K562 (cell line): ENCODE data around the gene SCAPER. TPM values are rescaled to one million over a fixed set of nuclear protein-coding genes. Genes with fewer than 3 reads are reported as not detected.

ENCODE experiments used
- ATAC-seq: fragments of 200-7000 bp; cut with Tn5 transposase; 3 replicates; pipeline ENCODE4 v1.9.1; 2020; ENCODE audit warnings: moderate library complexity
- Bru-seq: library from RNA; stranded (reverse); fragments of 400-500 nt; gene quantifications from one replicate; lab custom pipeline; 2021; lab: Mats Ljungman, UMichigan
- BruChase-seq, 2 experiments: library from RNA; stranded (reverse); fragments of 400-500 nt; gene quantifications; one replicate each; lab custom pipeline; 2021; lab: Mats Ljungman, UMichigan
- BruUV-seq: library from RNA; stranded (reverse); fragments of 400-500 nt; replicated peaks from 2 replicates; lab custom pipeline; 2021; lab: Mats Ljungman, UMichigan
- CTCF ChIA-PET: fragments of 300-600 bp; formaldehyde crosslinking; extraction: SDS; loops from one replicate; lab custom pipeline; 2021; ENCODE audit warnings: low intra/inter-chr PET ratio; lab: Yijun Ruan, JAX
- POLR2A ChIA-PET: fragments of 300-600, 350-650 bp; sonication (Branson Sonifier 250); formaldehyde crosslinking; extraction: SDS; loops from one replicate; lab custom pipeline; 2021; ENCODE audit warnings: antibody characterized with exemption, inconsistent platforms; lab: Yijun Ruan, JAX
- DNase-seq, 4 experiments: peaks; one replicate each; pipeline versions ENCODE4 v3.0.0 to v3.0.0-alpha.2; 2011 to 2018; ENCODE audit warnings: low spot score in 3 of 4, mixed read lengths in 3 of 4; ENCODE audit errors: extremely low read depth in 1 of 4
- FAIRE-seq: peaks from 2 replicates; lab custom pipeline; 2011; peaks lifted over from hg19 to GRCh38; lab: Jason Lieb, UNC
- H2AFZ ChIP-seq: 2 replicates; pipeline ENCODE4 v1.6.0; 2011; ENCODE audit warnings: low read depth, low read length, control low read depth, inconsistent platforms
- H3K27ac ChIP-seq: fragments of 200-600 bp; 3 replicates; pipeline ENCODE4 v1.8.0; 2011; ENCODE audit warnings: low read depth, mild to moderate bottlenecking, control low read depth, inconsistent platforms, low read length, moderate library complexity, mixed read lengths; ENCODE audit errors: extremely low read depth
- H3K27me3 ChIP-seq, 2 experiments: fragments of 300-600 bp in 1 of 2; 2 replicates in 1 of 2; 3 replicates in 1 of 2; pipeline versions ENCODE4 v1.6.0 to v1.8.0; 2011; ENCODE audit warnings: inconsistent platforms in 2 of 2, low read length in 2 of 2, mild to moderate bottlenecking in 1 of 2, mixed read lengths in 1 of 2, moderate library complexity in 1 of 2; ENCODE audit not compliant: control insufficient read depth in 2 of 2, insufficient read depth in 2 of 2
- H3K36me3 ChIP-seq: fragments of 300-600 bp; 3 replicates; pipeline ENCODE4 v1.8.0; 2011; ENCODE audit warnings: mild to moderate bottlenecking, low read length, inconsistent platforms; ENCODE audit not compliant: control insufficient read depth, insufficient read depth
- H3K4me1 ChIP-seq, 2 experiments: fragments of 200-600 bp in 1 of 2; replicated peaks in 1 of 2; 2 replicates in 1 of 2; 3 replicates in 1 of 2; pipeline versions ENCODE4 v1.5.1 to v1.8.0; 2011; ENCODE audit warnings: inconsistent platforms in 2 of 2, low read length in 2 of 2, mild to moderate bottlenecking in 1 of 2, mixed read lengths in 1 of 2, moderate library complexity in 1 of 2; ENCODE audit not compliant: control insufficient read depth in 2 of 2, insufficient read depth in 2 of 2
- H3K4me2 ChIP-seq: 2 replicates; pipeline ENCODE4 v1.6.1; 2011; ENCODE audit warnings: low read length, control low read depth, inconsistent platforms, mixed read lengths; ENCODE audit not compliant: insufficient read depth
- H3K4me3 ChIP-seq: fragments of 200-600 bp; sonication (generic), shearing (Covaris generic); 2 replicates; pipeline ENCODE4 v1.5.1; 2016; ENCODE audit warnings: control low read depth, inconsistent platforms
- H3K79me2 ChIP-seq: fragments of 200-600 bp; 3 replicates; pipeline ENCODE4 v1.8.0; 2011; ENCODE audit warnings: low read length, inconsistent platforms; ENCODE audit not compliant: control insufficient read depth, insufficient read depth
- H3K9ac ChIP-seq, 2 experiments: 2 replicates each; pipeline versions ENCODE4 v1.6.0 to v1.6.1; 2011; ENCODE audit warnings: low read depth in 2 of 2, low read length in 2 of 2, control low read depth in 1 of 2, inconsistent platforms in 1 of 2, mild to moderate bottlenecking in 1 of 2, mixed read lengths in 1 of 2; ENCODE audit not compliant: insufficient read depth in 1 of 2
- H3K9me1 ChIP-seq: one replicate; pipeline ENCODE4 v1.6.0; 2011; ENCODE audit warnings: inconsistent platforms, mild to moderate bottlenecking, low read length, moderate library complexity; ENCODE audit not compliant: control insufficient read depth, insufficient read depth
- H3K9me3 ChIP-seq: replicated peaks from 2 replicates; pipeline ENCODE4 v1.5.1; 2011; ENCODE audit warnings: low read depth, low read length, inconsistent platforms; ENCODE audit not compliant: control insufficient read depth, insufficient read depth
- H4K20me1 ChIP-seq: replicated peaks from 2 replicates; pipeline ENCODE4 v1.6.1; 2011; ENCODE audit warnings: low read length, inconsistent platforms, mixed read lengths; ENCODE audit not compliant: control insufficient read depth, insufficient read depth
- NUFIP1 ChIP-seq: fragments of 450-650 bp; IDR thresholded peaks from 2 replicates; pipeline ENCODE4 v1.6.1; 2018; ENCODE audit not compliant: partially characterized antibody
- PHF20 ChIP-seq: fragments of 450-650 bp; IDR thresholded peaks from 2 replicates; pipeline ENCODE4 v1.6.1; 2018; ENCODE audit not compliant: partially characterized antibody
- SIN3B ChIP-seq: fragments of 450-650 bp; IDR thresholded peaks from 2 replicates; pipeline ENCODE4 v1.6.1; 2017; ENCODE audit warnings: low read depth, mild to moderate bottlenecking, moderate library complexity
- WGBS: fragments of 100-300 bp; shearing (Covaris generic); methylation state at CpG from one replicate; pipeline ENCODE4 v1.1.6; 2016; ENCODE audit warnings: low coverage, mixed read lengths; ENCODE audit not compliant: insufficient coverage; ENCODE audit errors: missing lambda C conversion rate; 5-methylcytosine and 5-hydroxymethylcytosine counted together
- in situ Hi-C: fragments of 300-500 bp; cut with MboI; formaldehyde crosslinking; loops from 4 replicates; pipeline ENCODE4 v1.15.0; 2018; ENCODE audit warnings: inconsistent platforms, mixed read lengths
- intact Hi-C: fragments of 100-400 bp; cut with micrococcal nuclease; formaldehyde crosslinking; loops from 2 replicates; pipeline ENCODE4 v1.14.2; 2022
- long read RNA-seq, 3 experiments: library from polyadenylated mRNA in 2 of 3; library from RNA in 1 of 3; unstranded in 2 of 3; stranded (forward) in 1 of 3; transcript quantifications; one replicate each; pipeline ENCODE4 v2.0.0, GENCODE V29; 2019 to 2022
- polyA minus RNA-seq, 3 experiments: library from RNA; depleted of rRNA, polyadenylated mRNA; stranded (reverse); fragments of >200 nt; gene quantifications; 2 replicates each; pipeline ENCODE4 v1.2.3, GENCODE V29; 2011
- polyA plus RNA-seq, 8 experiments: library from polyadenylated mRNA; depleted of rRNA in 4 of 8; stranded (reverse) in 5 of 8; unstranded in 3 of 8; fragments of >200 nt; fragmentation: Nextera tagmentation in 2 of 8; fragmentation: Illumina TruSeq in 1 of 8; extraction: Ambion mirVana in 2 of 8; extraction: Trizol in 1 of 8; gene quantifications; 2 replicates each; pipeline versions ENCODE4 v1.2.1 to v1.2.3, GENCODE V29; 2011 to 2014; ENCODE audit warnings: inconsistent platforms in 1 of 8, missing spikeins in 1 of 8
- total RNA-seq, 7 experiments: library from RNA; depleted of rRNA in 6 of 7; stranded (reverse); fragments of >200 nt in 6 of 7; fragmentation: Illumina TruSeq in 2 of 7; extraction: Trizol in 2 of 7; gene quantifications; 2 replicates each; pipeline versions ENCODE4 v1.2.1 to v1.2.3, GENCODE V29; 2011 to 2021; ENCODE audit warnings: low replicate concordance in 1 of 7
- TF ChIP-seq, protein P1 (sequence below), 2 experiments: fragments of 200-800 bp in 1 of 2; sonication (Bioruptor generic) in 1 of 2; sonication (generic) in 1 of 2; formaldehyde crosslinking in 1 of 2; IDR thresholded peaks in 1 of 2; conservative IDR thresholded peaks in 1 of 2; 2 replicates each; pipeline versions ENCODE4 v1.5.0 to v1.6.1; 2016 to 2020; ENCODE audit warnings: missing compliant biosample characterization in 1 of 2, missing genetic modification characterization in 1 of 2, missing genetic modification reagents in 1 of 2
- TF ChIP-seq, protein P2 (sequence below), 3 experiments: IDR thresholded peaks in 2 of 3; conservative IDR thresholded peaks in 1 of 3; 2 replicates each; pipeline ENCODE4 v1.5.1; 2011 to 2012; ENCODE audit warnings: low read length in 3 of 3, mild to moderate bottlenecking in 3 of 3, control low read depth in 2 of 3, improper control_type of control experiment in 1 of 3, inconsistent platforms in 1 of 3, low read depth in 1 of 3, mixed read lengths in 1 of 3, moderate library complexity in 1 of 3; ENCODE audit not compliant: insufficient read depth in 2 of 3

SCAPER gene, protein sequence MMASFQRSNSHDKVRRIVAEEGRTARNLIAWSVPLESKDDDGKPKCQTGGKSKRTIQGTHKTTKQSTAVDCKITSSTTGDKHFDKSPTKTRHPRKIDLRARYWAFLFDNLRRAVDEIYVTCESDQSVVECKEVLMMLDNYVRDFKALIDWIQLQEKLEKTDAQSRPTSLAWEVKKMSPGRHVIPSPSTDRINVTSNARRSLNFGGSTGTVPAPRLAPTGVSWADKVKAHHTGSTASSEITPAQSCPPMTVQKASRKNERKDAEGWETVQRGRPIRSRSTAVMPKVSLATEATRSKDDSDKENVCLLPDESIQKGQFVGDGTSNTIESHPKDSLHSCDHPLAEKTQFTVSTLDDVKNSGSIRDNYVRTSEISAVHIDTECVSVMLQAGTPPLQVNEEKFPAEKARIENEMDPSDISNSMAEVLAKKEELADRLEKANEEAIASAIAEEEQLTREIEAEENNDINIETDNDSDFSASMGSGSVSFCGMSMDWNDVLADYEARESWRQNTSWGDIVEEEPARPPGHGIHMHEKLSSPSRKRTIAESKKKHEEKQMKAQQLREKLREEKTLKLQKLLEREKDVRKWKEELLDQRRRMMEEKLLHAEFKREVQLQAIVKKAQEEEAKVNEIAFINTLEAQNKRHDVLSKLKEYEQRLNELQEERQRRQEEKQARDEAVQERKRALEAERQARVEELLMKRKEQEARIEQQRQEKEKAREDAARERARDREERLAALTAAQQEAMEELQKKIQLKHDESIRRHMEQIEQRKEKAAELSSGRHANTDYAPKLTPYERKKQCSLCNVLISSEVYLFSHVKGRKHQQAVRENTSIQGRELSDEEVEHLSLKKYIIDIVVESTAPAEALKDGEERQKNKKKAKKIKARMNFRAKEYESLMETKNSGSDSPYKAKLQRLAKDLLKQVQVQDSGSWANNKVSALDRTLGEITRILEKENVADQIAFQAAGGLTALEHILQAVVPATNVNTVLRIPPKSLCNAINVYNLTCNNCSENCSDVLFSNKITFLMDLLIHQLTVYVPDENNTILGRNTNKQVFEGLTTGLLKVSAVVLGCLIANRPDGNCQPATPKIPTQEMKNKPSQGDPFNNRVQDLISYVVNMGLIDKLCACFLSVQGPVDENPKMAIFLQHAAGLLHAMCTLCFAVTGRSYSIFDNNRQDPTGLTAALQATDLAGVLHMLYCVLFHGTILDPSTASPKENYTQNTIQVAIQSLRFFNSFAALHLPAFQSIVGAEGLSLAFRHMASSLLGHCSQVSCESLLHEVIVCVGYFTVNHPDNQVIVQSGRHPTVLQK (N-terminal part only)
- total RNA-seq (2011; cell fraction: chromatin; rRNA removed; ENCODE audit: low replicate concordance): 6.0 and 20.4 TPM in 2 replicates
- total RNA-seq (2011; cell fraction: nucleolus; rRNA removed): 1.8 and 4.1 TPM in 2 replicates
- 4.1 and 4.6 TPM in 2 replicates for total RNA-seq (2011; cell fraction: nucleoplasm; rRNA removed)
- 2.8 and 2.9 TPM in 2 replicates for total RNA-seq (2014; rRNA removed)
- total RNA-seq (2014; rRNA removed; fragmentation: Illumina TruSeq; extraction: Trizol): 5.7 and 7.9 TPM in 2 replicates
- 4.1 and 5.1 TPM in 2 replicates for total RNA-seq (2015; rRNA removed; fragmentation: Illumina TruSeq; extraction: Trizol)
- total RNA-seq (2021): 5.0 and 7.3 TPM in 2 replicates
- 1.3 and 1.4 TPM in 2 replicates for polyA plus RNA-seq (2011; rRNA removed)
- 0.49 and 0.83 TPM in 2 replicates for polyA plus RNA-seq (2011; cell fraction: cytosol; rRNA removed)
- 1.5 and 1.7 TPM in 2 replicates for polyA plus RNA-seq (2011; cell fraction: nucleus; rRNA removed)
- polyA plus RNA-seq (2012): 2.3 and 2.9 TPM in 2 replicates
- 3.0 and 5.6 TPM in 2 replicates for polyA plus RNA-seq (2014; fragmentation: Illumina TruSeq; extraction: Trizol)
- polyA plus RNA-seq (2014; fragmentation: Nextera tagmentation; extraction: Ambion mirVana): 1 to 10 TPM; 3.0 to 3.2 TPM
- polyA plus RNA-seq (2014; rRNA removed): 1.4 and 5.9 TPM in 2 replicates
- 2.9 and 6.4 TPM in 2 replicates for polyA minus RNA-seq (2011; rRNA and poly(A)+ RNA removed)
- polyA minus RNA-seq (2011; cell fraction: cytosol; rRNA and poly(A)+ RNA removed): 1.8 and 3.0 TPM in 2 replicates
- polyA minus RNA-seq (2011; cell fraction: nucleus; rRNA and poly(A)+ RNA removed): 4.8 and 13.6 TPM in 2 replicates
- percentile 48 among the genes with signal in this experiment for Bru-seq, nascent RNA
- percentile 49 among the genes with signal in this experiment for BruChase-seq, experiment 1, labeled RNA remaining after a 2-hour chase
- BruChase-seq, experiment 2, labeled RNA remaining after a 6-hour chase: percentile 47 among the genes with signal in this experiment
- long read RNA-seq, experiment 1, partial matches to known transcripts: 5 of 9 reads
- long read RNA-seq, experiment 1, other reads (novel, unspliced or antisense): 4 of 9 reads
- long read RNA-seq, experiment 2, partial matches to known transcripts: 0 of 2 reads
- long read RNA-seq, experiment 2, other reads (novel, unspliced or antisense): 2 of 2 reads
- long read RNA-seq, experiment 3, partial matches to known transcripts: 3 of 8 reads
- long read RNA-seq, experiment 3, other reads (novel, unspliced or antisense): 5 of 8 reads

DNA sequence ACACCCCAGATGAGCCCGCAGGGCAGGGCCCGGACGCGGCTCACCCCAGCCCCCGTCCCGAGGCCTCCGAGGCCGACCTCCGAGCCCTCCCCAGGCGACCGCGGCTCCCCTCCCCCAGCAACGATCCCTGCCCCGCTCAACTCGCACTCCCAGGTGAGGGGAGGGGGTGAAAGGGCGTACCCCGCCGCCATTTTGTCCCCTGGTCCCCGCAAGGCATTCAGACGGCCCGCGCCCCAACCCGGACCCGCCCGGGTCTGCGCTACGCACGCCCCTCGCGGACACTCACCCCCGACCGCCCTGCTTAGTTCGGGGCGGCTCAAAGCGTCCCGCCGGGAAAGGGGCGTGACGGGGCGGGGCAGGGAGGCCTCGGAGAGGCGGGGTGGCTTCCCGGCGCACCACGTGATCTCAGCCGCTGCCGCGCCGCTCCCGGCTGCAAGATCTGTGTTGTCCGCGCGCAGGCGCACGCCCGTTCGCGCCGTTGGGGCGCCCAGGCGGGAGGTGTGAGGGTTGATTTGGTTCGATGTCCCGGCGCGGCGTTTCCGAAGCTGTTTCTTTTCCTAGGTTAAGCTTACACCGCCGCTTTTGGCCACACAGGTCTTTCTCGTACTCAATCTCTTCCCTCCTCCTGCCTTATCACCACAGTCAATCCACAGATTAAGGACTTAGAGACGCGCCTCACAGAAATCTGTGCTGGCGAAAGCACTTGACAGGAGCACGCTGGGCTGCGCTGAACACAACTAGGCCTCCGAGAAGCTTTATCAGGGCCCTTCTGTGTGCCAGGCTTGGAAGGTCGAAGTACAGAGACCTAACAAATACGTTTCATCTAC lies at the start of gene SCAPER:
SCAPER (minus strand) TSS at position 328 of the 827 bp plus-strand sequence. CDS start 21,523 bp downstream, outside the sequence.
- peak; percentile 6 for FAIRE-seq
- in situ Hi-C loops: no loop called here
- H3K9me1 ChIP-seq: no peaks in the 10 kb centered on the region
- TF ChIP-seq PHF20 (no peak), SIN3B (0 out of 2 replicates have a peak, but pooled peaks have one; percentile 11), NUFIP1 (no peak)
- TF ChIP-seq, protein P1, sequence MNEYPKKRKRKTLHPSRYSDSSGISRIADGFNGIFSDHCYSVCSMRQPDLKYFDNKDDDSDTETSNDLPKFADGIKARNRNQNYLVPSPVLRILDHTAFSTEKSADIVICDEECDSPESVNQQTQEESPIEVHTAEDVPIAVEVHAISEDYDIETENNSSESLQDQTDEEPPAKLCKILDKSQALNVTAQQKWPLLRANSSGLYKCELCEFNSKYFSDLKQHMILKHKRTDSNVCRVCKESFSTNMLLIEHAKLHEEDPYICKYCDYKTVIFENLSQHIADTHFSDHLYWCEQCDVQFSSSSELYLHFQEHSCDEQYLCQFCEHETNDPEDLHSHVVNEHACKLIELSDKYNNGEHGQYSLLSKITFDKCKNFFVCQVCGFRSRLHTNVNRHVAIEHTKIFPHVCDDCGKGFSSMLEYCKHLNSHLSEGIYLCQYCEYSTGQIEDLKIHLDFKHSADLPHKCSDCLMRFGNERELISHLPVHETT (CRISPR knock-in tag; conservative IDR thresholded peaks at IDR 0.05 in 1 of 2, IDR thresholded peaks at IDR 0.05 in 1 of 2): peak in 1 of 2 experiments; percentile 59; a peak in 1 of 4 replicates
- TF ChIP-seq, protein P2, sequence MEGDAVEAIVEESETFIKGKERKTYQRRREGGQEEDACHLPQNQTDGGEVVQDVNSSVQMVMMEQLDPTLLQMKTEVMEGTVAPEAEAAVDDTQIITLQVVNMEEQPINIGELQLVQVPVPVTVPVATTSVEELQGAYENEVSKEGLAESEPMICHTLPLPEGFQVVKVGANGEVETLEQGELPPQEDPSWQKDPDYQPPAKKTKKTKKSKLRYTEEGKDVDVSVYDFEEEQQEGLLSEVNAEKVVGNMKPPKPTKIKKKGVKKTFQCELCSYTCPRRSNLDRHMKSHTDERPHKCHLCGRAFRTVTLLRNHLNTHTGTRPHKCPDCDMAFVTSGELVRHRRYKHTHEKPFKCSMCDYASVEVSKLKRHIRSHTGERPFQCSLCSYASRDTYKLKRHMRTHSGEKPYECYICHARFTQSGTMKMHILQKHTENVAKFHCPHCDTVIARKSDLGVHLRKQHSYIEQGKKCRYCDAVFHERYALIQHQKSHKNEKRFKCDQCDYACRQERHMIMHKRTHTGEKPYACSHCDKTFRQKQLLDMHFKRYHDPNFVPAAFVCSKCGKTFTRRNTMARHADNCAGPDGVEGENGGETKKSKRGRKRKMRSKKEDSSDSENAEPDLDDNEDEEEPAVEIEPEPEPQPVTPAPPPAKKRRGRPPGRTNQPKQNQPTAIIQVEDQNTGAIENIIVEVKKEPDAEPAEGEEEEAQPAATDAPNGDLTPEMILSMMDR (IDR thresholded peaks at IDR 0.05 in 2 of 3, conservative IDR thresholded peaks at IDR 0.05 in 1 of 3; ENCODE audit: insufficient read depth in 2 of 3, low read depth in 1 of 3, low read length in 3 of 3): 0 out of 6 replicates have a peak, but pooled peaks of 1 of the 3 experiments have one; percentile 0

More for the DNA sequence above, at the start of gene SCAPER:
- peaks cover 2% of the 10 kb centered on the region; the same call in 1 of the 2 replicates for H4K20me1 ChIP-seq
- intact Hi-C loops: no loop called here
- peak; percentile 98 for ATAC-seq
- H3K9ac ChIP-seq: peak within 1 kb of the TSS; percentile 72 to 92
- peak within 1 kb of the TSS; percentile 92 for H3K4me2 ChIP-seq
- H3K79me2 ChIP-seq: peaks cover 3% of the 10 kb centered on the region; the same call in 1 of the 3 replicates
- H2AFZ ChIP-seq: peak within 1 kb of the TSS; percentile 87
- WGBS: under 1% methylated on average over 62 of the region's 78 CpGs
- no peaks in the 10 kb centered on the region for H3K9me3 ChIP-seq
- DNase-seq: peak; percentile 93 to 97 (median 95)
- no TSS peak for BruUV-seq
- peak within 1 kb of the TSS; percentile 80 for H3K27ac ChIP-seq
- H3K4me1 ChIP-seq: peaks cover 10 to 15% of the 10 kb centered on the region in 2 experiments; a peak in 4 of 5 replicates
- ChIA-PET POLR2A (no interaction called here), CTCF (interaction anchor here (0.6 kb wide), 1 partner anchor 203 kb away, joined by 5 read pairs; no protein-coding TSS in a partner anchor)
- H3K4me3 ChIP-seq: peak within 1 kb of the TSS; percentile 84
- H3K27me3 ChIP-seq: no peaks in the 10 kb centered on the region
- H3K36me3 ChIP-seq: no peaks in the 10 kb centered on the region
